NCI-H1417 (cell line): ENCODE measurements around the gene GNAO1.

ENCODE experiments used
- DNase-seq, 3 experiments: peaks; one replicate each; lab custom pipeline; 2025; lab: John Stamatoyannopoulos, UW

The GNAO1 gene

GRCh38 chr16:56198006-56198754 lies 6.9 kb downstream of the GNAO1 start:
- DNase-seq, result no peak

GRCh38 chr16:56198755-56199114 lies 7.4 kb downstream of the GNAO1 start:
- DNase-seq, result no peak

GRCh38 chr16:56199164-56199563 lies 7.9 kb downstream of the GNAO1 start:
- DNase-seq, result no peak

GRCh38 chr16:56201030-56201429 lies 9.7 kb downstream of the GNAO1 start:
- DNase-seq, result no peak

- no peak for DNase-seq
Measured at GRCh38 chr16:56202036-56202435, 10.7 kb downstream of the GNAO1 start.

GRCh38 chr16:56203052-56203451 lies 11.8 kb downstream of the GNAO1 start:
- DNase-seq, result no peak

- no peak for DNase-seq
Measured at GRCh38 chr16:56204816-56205215, 13.5 kb downstream of the GNAO1 start.

- peak in 1 of 3 experiments; percentile 15 for DNase-seq
Measured at GRCh38 chr16:56206951-56207350, 15.7 kb downstream of the GNAO1 start.

- DNase-seq, result peak in 1 of 3 experiments; percentile 48
Measured at GRCh38 chr16:56207421-56207820, 16.1 kb downstream of the GNAO1 start.

GRCh38 chr16:56211435-56211981 lies 20.2 kb downstream of the GNAO1 start:
- no peak for DNase-seq

GRCh38 chr16:56212144-56212543 lies 20.9 kb downstream of the GNAO1 start:
- DNase-seq, result no peak

GRCh38 chr16:56221995-56222394 lies 30.7 kb downstream of the GNAO1 start:
- DNase-seq, result no peak

- no peak for DNase-seq
Measured at GRCh38 chr16:56222474-56222997, 31.2 kb downstream of the GNAO1 start.

GRCh38 chr16:56225017-56225742 lies 33.9 kb downstream of the GNAO1 start:
- DNase-seq, result no peak

GRCh38 chr16:56226187-56226586 lies 34.9 kb downstream of the GNAO1 start:
- no peak for DNase-seq

GRCh38 chr16:56226845-56227525 lies 35.7 kb downstream of the GNAO1 start:
- peak in 1 of 3 experiments; percentile 11 for DNase-seq

GRCh38 chr16:56227936-56228335 lies 36.6 kb downstream of the GNAO1 start:
- no peak for DNase-seq

- DNase-seq, result no peak
Measured at GRCh38 chr16:56228476-56228875, 37.2 kb downstream of the GNAO1 start.

GRCh38 chr16:56233795-56234566 lies 42.7 kb downstream of the GNAO1 start:
- no peak for DNase-seq

- no peak for DNase-seq
Measured at GRCh38 chr16:56234737-56235136, 43.4 kb downstream of the GNAO1 start.

- DNase-seq, result no peak
Measured at GRCh38 chr16:56237451-56237930, 46.2 kb downstream of the GNAO1 start.
